GM19043 (cell line): Measurements from ENCODE around the gene SLC25A18.
A peak's percentile ranks its signal among the peaks of the same experiment; 100 is the strongest.
"Not testable (repeated sequence)": the region's sequence is repeated elsewhere in the genome, so short reads cannot be mapped to it uniquely, and the experiment has no call there.

ENCODE experiments used
- ATAC-seq: cut with Tn5 transposase; IDR thresholded peaks from one replicate; pipeline ENCODE4 v1.9.1; 2021; ENCODE audit warnings: low read depth; ENCODE audit not compliant: unreplicated experiment

The SLC25A18 gene

DNA sequence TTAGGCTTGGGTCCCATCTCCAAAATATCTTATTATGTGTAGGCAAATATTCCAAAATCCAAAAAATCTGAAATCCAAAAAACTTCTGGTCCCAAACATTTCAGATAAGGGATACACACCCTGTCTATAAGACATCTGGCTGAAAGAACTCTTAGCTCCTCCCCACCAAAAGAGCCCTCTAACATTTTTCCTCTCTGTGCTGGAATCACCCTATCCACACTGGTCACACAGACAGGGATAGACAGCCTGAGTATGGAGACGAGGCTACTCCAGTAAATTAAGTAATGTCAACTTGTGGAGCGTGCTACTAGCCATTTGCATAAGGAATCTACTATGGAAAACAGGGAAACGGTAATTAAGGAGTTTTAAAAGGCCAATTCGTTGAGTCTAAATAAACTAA, 40.4 kb downstream of the SLC25A18 start:
- ATAC-seq = no peak

DNA sequence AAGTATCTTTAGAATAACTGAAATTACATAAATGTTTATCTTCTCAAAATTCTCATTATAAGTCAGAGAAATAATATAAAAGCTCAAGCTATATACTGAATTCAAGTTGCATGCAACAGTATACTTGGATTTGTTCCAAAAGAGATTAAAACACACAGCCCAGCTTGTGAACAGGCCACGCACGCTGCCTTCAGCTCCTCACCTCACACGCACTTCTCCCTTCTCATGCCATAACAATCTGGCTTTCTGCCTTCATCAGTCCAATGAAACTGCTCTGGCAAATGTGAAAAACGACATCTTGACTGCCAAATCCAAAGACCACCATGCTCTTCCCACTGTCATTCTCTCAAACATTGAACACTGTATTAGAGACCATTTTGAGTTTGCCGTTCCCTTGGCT, 43.2 kb downstream of the SLC25A18 start:
- no peak for ATAC-seq

DNA sequence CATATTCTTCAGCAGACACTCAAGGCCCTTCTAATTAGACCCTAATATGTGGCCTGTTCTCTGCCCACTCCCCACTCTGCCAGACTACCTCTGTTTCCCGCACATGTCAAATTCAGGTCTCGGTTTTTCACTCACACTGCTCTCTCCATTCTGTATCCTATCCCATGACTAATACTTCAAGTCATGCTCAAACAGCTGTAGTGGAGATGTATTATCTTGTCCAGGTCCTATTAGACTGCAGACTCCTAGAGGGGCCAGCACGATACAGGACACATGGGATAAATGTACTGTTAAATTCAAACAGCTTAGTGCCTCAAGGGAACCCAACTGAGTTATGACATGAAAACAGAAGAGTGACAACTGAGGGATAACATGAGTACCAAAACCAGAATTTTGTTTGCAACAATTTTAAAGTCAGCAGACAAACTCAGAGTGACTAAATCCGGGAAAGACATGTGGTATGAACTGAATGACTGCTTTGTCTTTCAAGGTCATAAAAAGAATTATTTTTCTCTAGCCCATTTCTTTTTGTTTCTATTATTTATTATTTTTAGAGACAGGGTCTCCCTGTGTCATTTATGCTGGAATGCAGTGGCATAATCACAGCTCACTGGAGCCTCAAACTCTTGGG, 44.7 kb downstream of the SLC25A18 start:
- no peak for ATAC-seq

DNA sequence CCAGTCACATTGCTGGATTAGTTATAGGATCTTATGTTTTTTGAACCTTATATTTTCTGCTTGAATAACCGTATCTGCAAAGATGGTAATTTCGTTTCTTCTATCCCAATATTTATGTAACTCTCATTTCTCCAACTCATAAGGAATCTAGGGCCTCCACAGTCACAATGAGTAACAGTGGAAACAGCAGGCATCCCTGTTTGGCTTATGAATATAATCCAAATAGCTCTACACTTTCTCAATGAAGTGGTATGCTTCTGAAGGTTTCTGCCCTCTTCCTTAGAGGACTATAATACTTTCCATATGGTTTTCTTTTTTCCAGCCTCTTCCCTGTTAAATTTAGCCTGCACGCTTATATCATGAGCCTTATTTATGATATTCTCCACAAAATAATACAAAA, 48.8 kb downstream of the SLC25A18 start:
- no peak for ATAC-seq

DNA sequence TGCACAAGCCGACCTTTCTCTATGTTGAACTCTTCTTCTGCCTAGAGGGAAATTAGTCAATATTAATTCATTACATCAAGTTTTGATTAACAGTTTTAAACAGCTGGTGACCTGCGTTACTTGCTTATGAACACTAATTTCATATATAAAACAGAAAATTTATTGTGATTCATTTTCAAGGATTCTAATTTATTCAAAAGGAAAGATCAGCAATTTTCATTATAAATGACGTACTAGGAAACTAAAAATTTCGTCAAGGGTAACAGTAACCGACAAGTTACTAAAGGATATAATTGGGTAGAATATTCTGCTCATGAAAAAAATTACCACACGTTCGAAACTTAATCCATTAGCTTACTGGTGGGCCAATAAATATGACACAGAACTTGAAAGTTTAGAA, 50.0 kb downstream of the SLC25A18 start:
- ATAC-seq = no peak

DNA sequence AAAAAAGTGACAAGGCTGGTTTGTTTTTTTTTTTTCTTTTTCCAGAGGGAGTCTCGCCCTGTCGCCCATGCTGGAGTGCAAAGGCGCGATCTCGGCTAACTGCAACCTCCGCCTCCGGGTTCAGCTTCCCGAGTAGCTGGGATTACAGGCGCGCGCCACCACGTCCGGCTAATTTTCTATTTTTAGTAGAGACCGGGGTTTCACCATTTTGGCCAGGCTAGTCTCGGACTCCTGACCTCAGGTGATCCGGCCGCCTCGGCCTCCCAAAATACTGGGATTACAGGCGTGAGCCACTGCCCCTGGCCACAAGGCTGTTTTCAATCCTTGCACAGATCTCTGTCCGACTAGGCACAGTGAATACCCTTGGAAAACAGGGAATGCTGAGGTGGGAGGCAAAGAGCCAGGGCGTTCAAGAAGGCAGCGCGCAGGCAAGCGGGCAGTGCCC, 64.7 kb downstream of the SLC25A18 start:
- no peak for ATAC-seq

DNA sequence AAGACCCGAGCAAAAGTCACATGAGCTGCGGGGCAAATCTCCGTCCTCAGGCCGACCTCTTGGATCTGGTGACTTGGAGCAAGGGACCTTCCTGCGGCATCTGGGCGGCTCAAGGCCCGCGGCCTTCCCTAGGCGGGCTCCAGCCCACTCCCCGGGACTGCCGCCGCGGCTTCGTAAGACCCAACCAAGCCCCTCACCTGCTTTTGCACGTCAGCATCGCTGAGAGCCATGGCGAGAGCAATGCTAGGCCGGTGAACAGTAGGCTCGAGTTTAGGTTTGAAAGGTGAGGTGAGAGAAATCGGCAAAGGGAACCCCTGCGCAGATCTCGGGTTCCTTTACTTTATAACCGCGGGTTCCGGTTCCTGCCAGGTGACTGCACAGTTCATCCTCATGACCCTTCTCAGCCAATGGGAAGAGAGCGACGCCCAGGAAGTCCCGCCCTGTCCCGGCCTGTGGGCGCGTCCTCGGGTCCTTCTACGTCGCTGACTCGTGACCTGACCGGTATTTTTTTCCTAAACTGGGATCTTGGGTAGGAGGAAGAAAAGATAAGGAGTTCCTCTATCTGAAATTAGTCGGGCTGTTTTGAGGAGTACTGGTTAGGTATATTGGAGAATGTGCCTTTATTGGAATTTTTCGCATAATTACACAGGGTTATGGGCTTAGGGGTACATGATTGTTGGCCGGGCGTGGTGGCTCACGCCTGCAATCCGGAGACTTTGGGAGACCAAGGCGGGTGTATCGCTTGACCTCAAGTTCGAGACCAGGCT, 65.3 kb downstream of the SLC25A18 start, which contains the start of gene ATP6V1E1:
Gene ATP6V1E1 (minus strand): TSS at position 344 of the 767 bp plus-strand sequence. CDS start 114 bp downstream, at position 230.
- peak; percentile 100 for ATAC-seq

DNA sequence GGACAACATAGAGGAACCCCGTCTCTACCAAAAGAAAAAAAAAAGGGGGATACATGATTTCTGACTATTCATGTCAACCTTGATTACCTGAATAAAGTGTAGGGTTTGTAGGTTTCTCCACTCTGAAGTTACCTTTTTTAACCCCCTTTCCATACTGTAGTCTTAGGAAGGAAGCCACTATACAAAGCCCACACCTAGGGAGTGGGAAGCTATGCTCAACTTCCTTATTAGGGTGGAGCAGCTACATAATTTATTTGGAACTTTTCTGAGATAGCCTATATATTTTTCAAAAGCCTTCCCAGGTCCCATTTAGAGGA, 65.8 kb downstream of the SLC25A18 start:
- ATAC-seq = no peak

DNA sequence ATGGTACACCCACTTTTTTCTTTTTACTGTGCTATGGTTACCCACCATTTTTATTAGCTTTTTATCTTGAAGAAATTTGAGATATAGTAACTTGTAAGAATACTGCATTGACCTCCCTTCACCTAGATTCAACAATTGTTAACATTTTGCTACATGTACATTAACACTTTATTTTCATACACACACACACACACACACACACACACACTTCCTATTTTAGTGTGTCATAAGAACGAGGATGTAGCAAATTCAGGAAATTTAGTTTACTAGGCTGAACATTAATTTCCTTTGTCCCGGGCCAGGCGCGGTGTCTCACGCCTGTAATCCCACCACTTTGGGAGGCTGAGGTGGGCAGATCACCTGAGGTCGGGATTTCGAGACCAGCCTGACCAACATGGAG, 66.3 kb downstream of the SLC25A18 start:
- ATAC-seq = no peak

DNA sequence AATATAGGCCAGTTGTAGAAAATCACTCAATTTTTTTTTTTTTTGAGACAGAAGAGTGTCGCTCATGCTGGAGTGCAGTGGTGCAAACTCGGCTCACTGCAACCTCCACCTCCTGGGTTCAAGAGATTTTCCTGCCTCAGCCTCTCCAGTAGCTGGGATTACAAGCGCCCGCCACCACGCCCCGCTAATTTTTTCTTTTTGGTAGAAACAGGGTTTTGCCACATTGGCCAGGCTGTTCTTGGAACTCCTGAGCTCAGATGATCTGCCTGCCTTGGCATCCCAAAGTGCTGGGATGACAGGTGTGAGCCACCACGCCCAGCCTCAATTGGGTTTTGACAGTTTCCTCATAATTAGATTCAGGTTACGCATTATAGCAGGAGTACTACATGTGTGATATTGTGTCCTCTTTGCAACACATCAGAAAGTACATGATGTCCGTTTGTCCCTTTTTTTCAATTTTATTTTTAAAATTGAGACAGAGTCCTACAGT, 67.8 kb downstream of the SLC25A18 start:
- ATAC-seq = no peak

DNA sequence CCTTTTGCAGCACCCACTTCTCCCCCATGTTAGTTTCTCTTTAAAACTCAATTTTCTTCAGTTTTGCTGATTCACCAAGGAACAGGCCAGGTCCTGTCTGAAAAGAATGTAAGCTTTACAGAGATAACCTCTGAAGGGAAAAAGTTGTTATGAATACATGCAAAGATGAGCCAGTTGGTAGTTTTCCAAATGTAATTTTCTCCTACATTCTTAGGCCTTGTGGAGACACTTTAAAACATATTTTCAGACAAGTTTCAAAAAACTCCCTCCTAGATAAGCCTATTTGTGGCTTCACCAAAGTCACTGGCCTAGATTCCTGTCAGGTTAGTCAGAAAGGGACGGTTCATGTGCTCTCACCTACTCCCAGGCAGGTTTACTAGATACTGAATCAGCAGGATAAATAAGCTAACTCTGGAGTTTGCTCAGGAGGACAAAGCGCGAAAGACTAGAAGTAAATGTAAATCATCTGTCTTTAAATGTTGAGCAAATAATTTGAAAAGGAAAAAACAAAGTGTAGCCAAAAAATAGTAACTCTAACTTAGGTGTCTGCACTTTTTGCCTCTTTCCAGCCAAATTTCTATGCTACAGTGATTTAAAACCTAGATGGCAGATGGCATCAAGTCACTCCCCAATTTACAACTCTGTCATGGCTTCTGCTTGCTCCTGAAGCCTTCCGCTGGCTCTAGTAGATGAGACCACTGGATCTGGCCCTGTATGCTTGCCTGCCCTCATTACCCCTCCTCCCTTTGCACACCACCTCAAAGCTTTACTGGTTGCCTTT, 70.1 kb downstream of the SLC25A18 start:
- ATAC-seq = no peak

DNA sequence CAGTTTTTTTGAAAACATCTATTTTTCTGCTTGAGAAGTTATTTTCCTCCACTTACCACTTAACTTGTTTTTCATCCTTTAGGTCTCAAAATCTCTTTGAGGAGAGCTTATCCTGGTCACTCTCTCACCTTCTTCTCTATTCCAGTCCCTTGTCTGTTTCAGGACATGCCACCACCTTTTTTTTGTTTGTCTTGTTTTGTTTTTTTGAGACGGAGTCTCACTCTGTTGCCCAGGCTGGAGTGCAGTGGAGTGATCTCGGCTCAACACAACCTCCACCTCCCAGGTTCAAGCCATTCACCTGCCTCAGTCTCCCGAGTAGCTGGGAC, 70.7 kb downstream of the SLC25A18 start:
- ATAC-seq = no peak

DNA sequence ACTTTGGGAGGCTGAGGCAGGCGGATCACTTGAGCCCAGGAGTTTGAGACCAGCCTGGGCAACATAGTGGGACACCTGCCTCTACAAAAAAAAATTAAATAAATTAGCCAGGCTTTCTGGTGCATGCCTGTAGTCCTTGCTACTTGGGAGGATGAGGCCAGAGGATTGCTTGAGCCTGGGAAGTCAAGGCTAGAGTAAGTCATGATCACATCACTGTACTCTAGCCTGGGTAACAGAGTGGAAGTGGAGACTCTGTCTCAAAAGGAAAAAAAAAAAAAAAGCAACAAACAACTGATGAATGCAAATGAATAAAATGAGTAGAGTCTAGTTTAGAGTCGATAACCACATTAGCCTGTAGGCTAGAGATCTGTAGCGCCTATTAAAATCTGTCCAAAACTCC, 71.4 kb downstream of the SLC25A18 start:
- ATAC-seq = no peak

DNA sequence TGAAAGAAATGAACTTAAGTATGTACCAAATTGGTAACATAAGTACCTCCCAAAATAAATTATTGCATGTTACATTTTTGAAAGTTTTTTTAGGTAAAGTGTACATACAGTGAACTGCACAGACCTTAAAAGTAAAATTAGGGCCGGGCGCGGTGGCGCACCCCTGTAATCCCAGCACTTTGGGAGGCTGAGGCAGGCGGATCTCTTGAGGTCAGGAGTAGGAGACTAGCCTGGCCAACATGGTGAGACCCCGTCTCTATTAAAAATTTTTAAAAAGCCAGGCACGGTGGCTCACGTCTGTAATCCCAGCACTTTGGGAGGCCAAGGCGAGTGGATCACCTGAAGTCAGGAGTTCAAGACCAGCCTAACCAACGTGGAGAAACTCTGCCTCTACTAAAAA, 73.6 kb downstream of the SLC25A18 start:
- ATAC-seq = not testable (repeated sequence)

DNA sequence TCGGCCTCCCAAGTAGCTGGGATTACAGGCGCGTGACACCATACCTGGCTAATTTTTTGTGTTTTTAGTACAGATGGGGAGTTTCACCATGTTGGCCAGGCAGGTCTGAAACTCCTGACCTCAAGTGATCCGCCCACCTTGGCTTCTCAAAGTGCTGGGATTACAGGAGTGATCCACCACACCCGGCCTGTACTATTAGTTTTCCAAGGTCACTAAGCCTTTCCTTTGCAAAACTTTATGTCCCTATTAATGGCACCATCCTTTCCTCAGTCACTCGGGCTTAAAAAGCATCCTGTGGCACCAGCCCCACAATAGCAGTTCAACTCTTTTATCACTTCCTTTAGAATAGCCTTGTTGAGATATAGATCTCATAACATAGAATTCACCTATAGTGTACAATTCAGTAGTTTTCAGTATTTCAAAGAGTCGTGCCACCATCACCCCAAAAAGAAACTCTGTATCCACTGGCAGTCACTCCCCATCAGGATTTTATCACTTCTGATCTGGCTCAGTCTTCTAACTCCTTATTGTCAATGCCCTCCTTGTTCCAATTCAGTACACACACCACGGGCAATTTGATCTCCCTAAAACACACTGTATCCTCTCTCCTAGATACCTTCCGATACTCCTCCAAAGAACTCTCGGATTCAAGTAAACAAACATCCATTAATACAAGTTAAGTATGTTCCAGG, 74.3 kb downstream of the SLC25A18 start:
- ATAC-seq = no peak

DNA sequence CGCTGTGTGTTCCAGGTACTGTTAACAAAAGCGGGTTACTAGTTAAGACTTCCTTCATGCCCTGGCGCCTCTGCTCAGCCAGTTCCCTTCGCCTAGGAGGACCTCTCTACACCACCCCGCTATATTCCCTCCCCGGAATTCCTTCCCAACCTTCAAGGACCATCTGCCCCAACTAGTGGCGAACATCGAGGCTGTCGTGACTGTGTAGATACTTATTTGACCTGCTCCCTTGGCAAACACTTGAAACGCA, 74.8 kb downstream of the SLC25A18 start:
- ATAC-seq = no peak

DNA sequence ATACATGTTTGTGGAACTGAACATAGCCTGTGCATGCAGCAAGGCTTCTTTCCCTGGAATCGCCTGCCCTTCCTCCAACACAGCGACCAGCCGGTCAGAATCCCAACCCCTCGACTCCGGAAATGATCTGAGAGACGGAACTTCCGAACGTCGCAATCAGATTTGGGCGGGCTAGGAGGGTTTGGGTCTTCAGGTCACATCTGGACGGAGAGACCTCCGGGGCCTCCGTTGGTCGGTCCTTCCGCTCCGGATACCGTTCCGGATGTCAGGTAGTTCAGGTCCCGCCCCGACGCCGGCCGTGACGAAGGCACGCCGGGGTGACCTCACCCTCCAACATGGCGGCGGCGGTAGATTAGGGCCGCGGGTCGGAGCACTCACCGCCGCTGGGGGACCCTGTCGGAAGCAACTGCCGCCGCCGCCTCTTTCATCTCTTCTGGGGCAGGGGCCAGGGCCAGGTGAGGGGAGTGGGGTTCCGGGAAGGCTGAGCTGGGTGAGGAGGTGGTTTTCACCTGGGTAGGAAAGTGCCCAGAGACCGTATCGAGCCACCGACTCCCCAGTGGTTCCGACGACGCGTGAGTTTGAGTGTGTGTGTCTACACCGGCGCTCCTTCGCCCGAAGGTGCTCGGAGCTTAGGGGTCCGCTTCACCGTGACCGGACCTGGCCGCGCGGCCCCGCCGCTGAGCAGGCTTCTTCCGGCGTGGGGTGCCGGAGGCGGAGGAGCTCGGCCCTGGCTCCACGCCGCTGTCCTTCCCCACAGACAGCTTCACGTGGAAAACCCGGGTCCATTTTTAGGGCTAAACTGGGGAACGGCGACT, 75.3 kb downstream of the SLC25A18 start, which contains the start of gene BCL2L13:
Gene BCL2L13 (plus strand): TSS at position 326 of the 815 bp plus-strand sequence. CDS start 16,955 bp downstream, outside the sequence.
- ATAC-seq = peak; percentile 95

DNA sequence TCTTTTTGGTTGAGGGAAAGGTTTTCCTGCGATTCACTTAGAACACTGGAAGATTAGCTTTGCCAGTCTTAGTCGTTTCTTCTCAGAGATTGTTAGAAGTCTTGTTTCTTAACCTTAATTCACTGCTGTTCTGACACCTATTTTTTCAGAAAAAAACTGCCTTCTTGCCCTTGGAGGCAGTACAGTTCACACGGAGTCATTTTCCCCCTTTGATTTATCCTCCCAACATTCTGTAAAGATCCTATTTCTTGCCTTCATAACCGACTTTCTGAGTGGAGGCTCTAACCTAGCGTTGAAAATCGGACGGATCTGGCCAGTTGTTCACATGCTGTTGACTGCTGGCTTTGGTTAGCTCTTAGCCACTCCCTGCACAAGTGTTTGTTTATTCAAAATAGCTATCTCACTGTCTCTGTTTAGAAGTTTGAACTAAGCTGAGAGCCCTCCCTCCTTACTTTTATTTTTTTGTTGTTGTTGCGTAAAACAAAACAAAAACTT, 76.0 kb downstream of the SLC25A18 start:
- ATAC-seq = no peak
